Activated CD8-positive, alpha-beta T cell treated with anti-CD3 and anti-CD28 coated beads for 36 hours (primary cell): ENCODE results near the gene CALM1. TPM values are rescaled to one million over a fixed set of nuclear protein-coding genes. Genes with fewer than 3 reads are reported as not detected.

Source experiments
- ATAC-seq: fragments of 200-7000 bp; cut with Tn5 transposase; one replicate; pipeline ENCODE4 v1.10.0; 2021; ENCODE audit warnings: mild to moderate bottlenecking, moderate library complexity
- CTCF ChIA-PET: fragments of 350-600 bp; sonication (Branson Sonifier 250); formaldehyde crosslinking; loops from one replicate; lab custom pipeline; 2021; ENCODE audit warnings: antibody characterized with exemption; lab: Charles Lee
- POLR2A ChIA-PET: fragments of 350-600 bp; sonication (Branson Sonifier 250); formaldehyde crosslinking; loops from one replicate; lab custom pipeline; 2021; ENCODE audit warnings: antibody characterized with exemption; lab: Charles Lee
- DNase-seq: peaks from one replicate; pipeline ENCODE4 v3.0.0-alpha.2; 2020
- H3K27ac Mint-ChIP-seq: one replicate; pipeline ENCODE4 v1.8.0; 2021; ENCODE audit warnings: mild to moderate bottlenecking, mixed read lengths
- H3K27me3 Mint-ChIP-seq: one replicate; pipeline ENCODE4 v1.8.0; 2021; ENCODE audit warnings: mixed read lengths
- H3K36me3 Mint-ChIP-seq: one replicate; pipeline ENCODE4 v1.8.0; 2021; ENCODE audit warnings: low read depth, mixed read lengths
- H3K4me1 Mint-ChIP-seq: one replicate; pipeline ENCODE4 v1.8.0; 2021; ENCODE audit warnings: low read depth, mixed read lengths
- H3K4me3 Mint-ChIP-seq: one replicate; pipeline ENCODE4 v1.8.0; 2021; ENCODE audit warnings: mild to moderate bottlenecking, moderate library complexity, mixed read lengths
- H3K9me3 Mint-ChIP-seq: one replicate; pipeline ENCODE4 v1.8.0; 2021; ENCODE audit warnings: mixed read lengths
- CTCF ChIP-seq: fragments of 200-600 bp; IDR thresholded peaks from one replicate; pipeline ENCODE4 v1.8.0; 2022; ENCODE audit warnings: antibody characterized with exemption, mild to moderate bottlenecking
- intact Hi-C: fragments of 100-400 bp; cut with micrococcal nuclease; formaldehyde crosslinking; loops from one replicate; pipeline ENCODE4 v1.10.0; 2022
- total RNA-seq, 2 experiments: library from RNA; stranded (reverse); gene quantifications; one replicate each; pipeline ENCODE4 v1.2.3, GENCODE V29; 2021

Gene CALM1
- total RNA-seq, 2 experiments from 2014 or later: 365 to 373 TPM

GRCh38 chr14:90382491-90383125, 14.2 kb upstream of the CALM1 start:
- CTCF ChIA-PET: interaction anchor here (0.7 to 4.4 kb wide), 2 partner anchors 14 to 17 kb away, joined by 3 to 33 read pairs; no protein-coding TSS in a partner anchor
- no peaks in the 10 kb centered on the region for H3K36me3 Mint-ChIP-seq
- DNase-seq (peak; percentile 86), ATAC-seq (peak; percentile 19)
- H3K9me3 Mint-ChIP-seq: no peaks in the 10 kb centered on the region
- TF ChIP-seq CTCF: no peak
- no peak overlapping the region for H3K4me3 Mint-ChIP-seq
- H3K27ac Mint-ChIP-seq: no peak overlapping the region
- POLR2A ChIA-PET: interaction anchor here (0.6 to 12.5 kb wide), 11 partner anchors 11 to 376 kb away, joined by 3 to 365 read pairs (median 3); partner anchors contain the start of genes CALM1 and NRDE2
- H3K4me1 Mint-ChIP-seq: peaks cover 15% of the 10 kb centered on the region
- intact Hi-C loops: loop anchor here (1.0 kb wide), 1 partner anchor 51 kb away; the partner anchor contains the start of gene NRDE2
- no peaks in the 10 kb centered on the region for H3K27me3 Mint-ChIP-seq

- no peak for TF ChIP-seq CTCF
- no peaks in the 10 kb centered on the region for H3K9me3 Mint-ChIP-seq
- DNase-seq (peak; percentile 99), ATAC-seq (peak; percentile 89)
- H3K27ac Mint-ChIP-seq: no peak overlapping the region
- H3K4me1 Mint-ChIP-seq: peaks cover 19% of the 10 kb centered on the region
- CTCF ChIA-PET: interaction anchor here (0.9 to 4.4 kb wide), 6 partner anchors 10 to 52 kb away, joined by 3 to 33 read pairs (median 4); partner anchors contain the start of genes CALM1 and NRDE2
- intact Hi-C loops: loop anchor here (1.0 kb wide), 1 partner anchor 52 kb away; the partner anchor contains the start of gene NRDE2
- H3K4me3 Mint-ChIP-seq: no peak overlapping the region
- POLR2A ChIA-PET: interaction anchor here (0.6 to 12.5 kb wide), 22 partner anchors 9 to 677 kb away, joined by 3 to 365 read pairs (median 4); partner anchors contain the start of genes CALM1, NRDE2, RPS6KA5 and TDP1
- H3K36me3 Mint-ChIP-seq: no peaks in the 10 kb centered on the region
- no peaks in the 10 kb centered on the region for H3K27me3 Mint-ChIP-seq
These were observed 13.6 kb upstream of the CALM1 start for GRCh38 chr14:90383126-90383730.

GRCh38 chr14:90383731-90384542, 12.9 kb upstream of the CALM1 start:
- Mint-ChIP-seq H3K27me3 (no peaks in the 10 kb centered on the region), H3K27ac (no peak overlapping the region), H3K9me3 (no peaks in the 10 kb centered on the region), H3K4me3 (no peak overlapping the region), H3K4me1 (peaks cover 26% of the 10 kb centered on the region), H3K36me3 (no peaks in the 10 kb centered on the region)
- ChIA-PET POLR2A (interaction anchor here (0.6 to 12.5 kb wide), 19 partner anchors 9 to 677 kb away, joined by 3 to 365 read pairs (median 4); partner anchors contain the start of genes CALM1, EFCAB11, NRDE2 and RPS6KA5), CTCF (interaction anchor here (0.9 to 4.4 kb wide), 6 partner anchors 10 to 53 kb away, joined by 3 to 33 read pairs (median 4); partner anchors contain the start of genes CALM1 and NRDE2)
- no peak for TF ChIP-seq CTCF
- intact Hi-C loops: loop anchor here (1.0 kb wide), 2 partner anchors 14 to 53 kb away; partner anchors contain the start of gene NRDE2
- ATAC-seq (peak; percentile 41), DNase-seq (peak; percentile 78)

GRCh38 chr14:90384543-90384911, 12.3 kb upstream of the CALM1 start:
- no peak overlapping the region for H3K27ac Mint-ChIP-seq

More at GRCh38 chr14:90384543-90384911, 12.3 kb upstream of the CALM1 start:
- ATAC-seq (peak; percentile 14), DNase-seq (peak; percentile 20)
- no peak overlapping the region for H3K4me3 Mint-ChIP-seq
- no peaks in the 10 kb centered on the region for H3K27me3 Mint-ChIP-seq
- H3K9me3 Mint-ChIP-seq: no peaks in the 10 kb centered on the region
- TF ChIP-seq CTCF: no peak
- CTCF ChIA-PET: interaction anchor here (0.9 to 4.4 kb wide), 6 partner anchors 9 to 53 kb away, joined by 3 to 33 read pairs (median 4); partner anchors contain the start of genes CALM1 and NRDE2
- peaks cover 32% of the 10 kb centered on the region for H3K4me1 Mint-ChIP-seq
- intact Hi-C loops: loop anchor here (1.0 kb wide), 1 partner anchor 14 kb away; no protein-coding TSS in a partner anchor
- H3K36me3 Mint-ChIP-seq: no peaks in the 10 kb centered on the region
- POLR2A ChIA-PET: interaction anchor here (0.9 to 12.5 kb wide), 14 partner anchors 10 to 430 kb away, joined by 3 to 365 read pairs (median 4); partner anchors contain the start of genes CALM1, EFCAB11, NRDE2 and TDP1
